Type B pancreatic cell (in vitro differentiated cells): ENCODE data around the gene CCDC186. TPM values are rescaled to one million over a fixed set of nuclear protein-coding genes. Genes with fewer than 3 reads are reported as not detected.
A peak's percentile ranks its signal among the peaks of the same experiment; 100 is the strongest.

ENCODE experiments used
- DNase-seq: peaks from one replicate; pipeline ENCODE4 v3.0.0; 2021; ENCODE audit warnings: mixed read lengths; ENCODE audit not compliant: unreplicated experiment; ENCODE audit errors: extremely low spot score
- H3K27ac Mint-ChIP-seq: 2 replicates; pipeline ENCODE4 v1.8.0; 2021; ENCODE audit warnings: mild to moderate bottlenecking, mixed read lengths
- H3K27me3 Mint-ChIP-seq: 2 replicates; pipeline ENCODE4 v1.8.0; 2021; ENCODE audit warnings: mixed read lengths
- H3K36me3 Mint-ChIP-seq: 2 replicates; pipeline ENCODE4 v1.8.0; 2021; ENCODE audit warnings: mixed read lengths
- H3K4me1 Mint-ChIP-seq: one replicate; pipeline ENCODE4 v1.8.0; 2021; ENCODE audit warnings: mixed read lengths; ENCODE audit not compliant: unreplicated experiment
- H3K4me3 Mint-ChIP-seq: 2 replicates; pipeline ENCODE4 v1.8.0; 2021; ENCODE audit warnings: mild to moderate bottlenecking, mixed read lengths
- H3K9me3 Mint-ChIP-seq: 2 replicates; pipeline ENCODE4 v1.8.0; 2021; ENCODE audit warnings: mixed read lengths
- total RNA-seq: library from RNA; stranded (reverse); gene quantifications from 2 replicates; pipeline ENCODE4 v1.2.1, GENCODE V29; 2021; ENCODE audit warnings: low replicate concordance
- TF ChIP-seq, protein P1 (sequence below): fragments of 200-600 bp; sonication (generic); conservative IDR thresholded peaks from 2 replicates; pipeline ENCODE4 v1.5.0; 2021; ENCODE audit warnings: antibody characterized with exemption, mild to moderate bottlenecking

The CCDC186 gene
- total RNA-seq, 1 donor from 2014 or later: 21.0 TPM

DNA sequence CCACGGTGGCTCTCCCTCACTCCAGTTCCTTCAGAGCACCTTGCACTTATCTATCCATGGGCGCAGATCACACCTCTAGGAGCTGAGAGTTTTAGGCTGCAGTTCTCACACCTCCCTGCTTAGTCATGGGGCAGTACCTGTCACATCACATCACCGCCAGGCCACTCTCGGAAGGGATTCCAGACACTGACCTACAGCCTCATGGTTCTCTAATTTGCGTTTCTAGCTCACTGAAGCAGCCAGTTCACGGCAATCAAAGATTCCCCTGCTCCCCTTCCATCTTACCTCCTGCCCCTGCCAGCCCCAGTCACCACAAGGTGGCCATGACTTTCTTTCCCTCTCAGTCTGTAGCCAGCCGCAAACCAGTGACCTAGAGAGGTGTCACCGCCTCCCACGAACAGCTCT lies 96.2 kb downstream of the CCDC186 start:
- TF ChIP-seq, protein P1, sequence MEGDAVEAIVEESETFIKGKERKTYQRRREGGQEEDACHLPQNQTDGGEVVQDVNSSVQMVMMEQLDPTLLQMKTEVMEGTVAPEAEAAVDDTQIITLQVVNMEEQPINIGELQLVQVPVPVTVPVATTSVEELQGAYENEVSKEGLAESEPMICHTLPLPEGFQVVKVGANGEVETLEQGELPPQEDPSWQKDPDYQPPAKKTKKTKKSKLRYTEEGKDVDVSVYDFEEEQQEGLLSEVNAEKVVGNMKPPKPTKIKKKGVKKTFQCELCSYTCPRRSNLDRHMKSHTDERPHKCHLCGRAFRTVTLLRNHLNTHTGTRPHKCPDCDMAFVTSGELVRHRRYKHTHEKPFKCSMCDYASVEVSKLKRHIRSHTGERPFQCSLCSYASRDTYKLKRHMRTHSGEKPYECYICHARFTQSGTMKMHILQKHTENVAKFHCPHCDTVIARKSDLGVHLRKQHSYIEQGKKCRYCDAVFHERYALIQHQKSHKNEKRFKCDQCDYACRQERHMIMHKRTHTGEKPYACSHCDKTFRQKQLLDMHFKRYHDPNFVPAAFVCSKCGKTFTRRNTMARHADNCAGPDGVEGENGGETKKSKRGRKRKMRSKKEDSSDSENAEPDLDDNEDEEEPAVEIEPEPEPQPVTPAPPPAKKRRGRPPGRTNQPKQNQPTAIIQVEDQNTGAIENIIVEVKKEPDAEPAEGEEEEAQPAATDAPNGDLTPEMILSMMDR: no peak
- Mint-ChIP-seq H3K27ac (no peak overlapping the region), H3K36me3 (no peaks in the 10 kb centered on the region), H3K4me3 (no peak overlapping the region), H3K27me3 (peaks cover 11% of the 10 kb centered on the region), H3K4me1 (no peaks in the 10 kb centered on the region), H3K9me3 (no peaks in the 10 kb centered on the region)
- DNase-seq: peak; percentile 51

DNA sequence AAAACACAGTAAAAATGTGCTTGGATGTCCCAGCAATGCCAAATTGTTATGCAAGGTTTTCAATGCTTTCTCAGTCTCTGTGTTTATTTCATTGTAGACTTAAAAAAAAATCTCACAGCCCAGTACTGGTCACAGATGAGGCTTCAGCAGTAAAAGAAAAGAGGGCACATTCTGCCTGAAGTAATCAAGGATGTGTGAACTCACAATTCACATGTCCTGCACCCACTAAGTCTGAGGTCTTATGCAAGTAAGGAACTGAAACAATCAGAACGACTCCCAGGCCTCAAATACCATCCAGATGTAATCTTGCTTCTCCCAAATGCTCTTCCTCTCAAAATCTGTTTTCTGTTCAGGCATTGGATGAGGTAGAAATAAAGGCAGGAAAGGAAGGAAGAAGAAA lies 96.7 kb downstream of the CCDC186 start:
- Mint-ChIP-seq H3K36me3 (no peaks in the 10 kb centered on the region), H3K4me1 (no peaks in the 10 kb centered on the region), H3K27me3 (peaks cover 11% of the 10 kb centered on the region), H3K4me3 (no peak overlapping the region), H3K27ac (no peak overlapping the region), H3K9me3 (no peaks in the 10 kb centered on the region)
- DNase-seq: no peak
- TF ChIP-seq, protein P1: no peak

DNA sequence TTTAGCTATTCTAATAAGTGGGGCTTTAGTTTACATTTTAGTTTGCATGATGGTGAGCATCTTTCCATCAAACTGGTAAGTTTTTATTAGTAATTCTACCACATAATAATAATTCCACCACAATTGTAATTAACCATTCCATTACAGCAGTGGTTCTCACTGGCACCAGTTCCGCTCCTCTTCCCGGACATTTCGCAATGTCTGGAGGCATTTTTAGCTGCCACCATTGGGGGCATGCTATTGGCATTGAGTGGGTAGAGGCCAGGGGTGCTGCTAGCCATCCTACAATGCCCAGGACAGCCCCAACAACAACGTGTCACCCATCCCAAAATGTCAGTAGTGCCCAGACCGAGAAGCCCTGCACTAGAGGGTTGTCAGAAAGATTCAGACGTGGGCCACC lies 98.9 kb downstream of the CCDC186 start:
- no peak for DNase-seq
- H3K36me3 Mint-ChIP-seq: no peaks in the 10 kb centered on the region
- TF ChIP-seq, protein P1: no peak

DNA sequence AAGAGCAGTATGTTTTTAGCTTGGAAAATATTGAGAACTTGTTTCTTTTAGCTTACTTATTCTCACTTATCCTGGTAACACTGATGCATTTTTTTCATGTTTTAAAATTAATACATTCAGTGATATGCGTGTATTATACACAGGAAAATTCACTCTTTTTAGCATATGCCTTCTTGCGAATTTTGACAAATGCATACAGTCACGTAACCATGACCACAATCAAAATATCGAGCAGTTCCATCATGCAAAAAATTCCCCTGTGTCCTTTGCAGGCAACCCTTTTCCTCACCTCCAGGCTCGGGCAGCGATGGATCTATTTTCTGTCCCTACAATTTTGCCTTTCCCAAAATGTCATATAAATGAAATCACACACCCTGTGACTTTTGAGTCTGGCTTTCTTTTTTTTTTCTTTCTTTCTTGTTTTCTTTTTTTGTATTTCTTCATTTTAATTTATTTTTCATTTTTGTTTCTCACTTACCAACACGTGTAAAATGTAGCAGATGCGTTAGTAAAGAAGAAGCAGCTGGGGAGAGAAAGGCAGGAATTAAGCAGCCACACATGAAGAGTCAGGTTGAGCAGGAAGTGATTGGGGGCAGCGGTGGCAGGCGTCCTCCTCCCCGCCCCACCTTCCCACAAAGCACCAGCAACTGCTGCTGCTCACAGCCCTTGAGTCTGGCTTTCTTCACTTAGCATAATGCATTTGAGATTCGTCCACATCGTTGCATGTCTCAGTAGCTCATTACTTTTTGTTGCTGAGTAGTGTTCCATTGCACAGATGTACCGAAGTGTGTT lies 100.4 kb downstream of the CCDC186 start:
- Mint-ChIP-seq H3K9me3 (no peaks in the 10 kb centered on the region), H3K27ac (no peak overlapping the region), H3K4me3 (no peak overlapping the region), H3K27me3 (peaks cover 21% of the 10 kb centered on the region), H3K36me3 (no peaks in the 10 kb centered on the region), H3K4me1 (peaks cover 1% of the 10 kb centered on the region)
- TF ChIP-seq, protein P1: no peak
- DNase-seq: no peak

More for the DNA sequence above, 98.9 kb downstream of the CCDC186 start:
- H3K27me3 Mint-ChIP-seq: peaks cover 21% of the 10 kb centered on the region
- no peaks in the 10 kb centered on the region for H3K4me1 Mint-ChIP-seq
- no peak overlapping the region for H3K27ac Mint-ChIP-seq
- no peaks in the 10 kb centered on the region for H3K9me3 Mint-ChIP-seq
- no peak overlapping the region for H3K4me3 Mint-ChIP-seq

DNA sequence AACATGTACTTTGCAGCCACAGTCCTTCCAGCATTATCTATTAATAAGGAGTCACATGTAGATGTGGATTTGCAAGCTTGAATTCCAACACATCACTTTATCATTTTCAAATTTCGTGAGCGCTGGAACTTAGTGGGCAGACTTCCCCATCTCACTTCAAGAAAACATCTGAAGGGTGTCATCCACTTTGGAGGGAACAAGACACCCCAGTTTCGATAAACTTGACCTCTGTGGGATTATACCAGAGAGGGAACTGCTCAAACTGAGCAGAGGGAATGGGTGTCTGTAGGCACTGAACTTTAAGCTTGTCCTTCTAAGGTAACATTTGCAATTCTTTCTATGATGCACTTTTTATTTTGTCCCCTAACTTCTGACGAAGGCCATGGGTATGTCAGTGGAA lies 102.8 kb downstream of the CCDC186 start:
- H3K4me3 Mint-ChIP-seq: no peak overlapping the region
- TF ChIP-seq, protein P1: no peak
- H3K27me3 Mint-ChIP-seq: peaks cover 26% of the 10 kb centered on the region
- no peaks in the 10 kb centered on the region for H3K36me3 Mint-ChIP-seq
- H3K9me3 Mint-ChIP-seq: no peaks in the 10 kb centered on the region
- no peak for DNase-seq
- no peak overlapping the region for H3K27ac Mint-ChIP-seq
- H3K4me1 Mint-ChIP-seq: peaks cover 15% of the 10 kb centered on the region

Other genes starting within 250 kb of the CCDC186 start
- gene ADRB1, start 130.3 kb downstream of the CCDC186 start, total RNA-seq: 1.4 and 2.0 TPM in 2 replicates
- gene TDRD1, start 5.2 kb upstream of the CCDC186 start, total RNA-seq: not detected in 2 replicates
- gene VWA2, start 65.1 kb upstream of the CCDC186 start, total RNA-seq: 2.9 and 6.0 TPM in 2 replicates
- 1.9 and 6.4 TPM in 2 replicates for gene AFAP1L2, start 230.3 kb upstream of the CCDC186 start, total RNA-seq